WI38 (cell line): ENCODE results near the gene MLANA.
"Not testable (repeated sequence)": the region's sequence is repeated elsewhere in the genome, so short reads cannot be mapped to it uniquely, and the experiment has no call there.

ENCODE experiments used
- H3K4me3 ChIP-seq: 2 replicates; pipeline ENCODE4 v1.5.1; 2011; ENCODE audit warnings: low read depth, mild to moderate bottlenecking, control low read depth, low read length
- CTCF ChIP-seq: IDR thresholded peaks from 2 replicates; pipeline ENCODE4 v1.5.1; 2012; ENCODE audit warnings: low read depth, mild to moderate bottlenecking, control low read depth, low read length

Gene MLANA

GRCh38 chr9:5876026-5876425 lies 14.7 kb upstream of the MLANA start:
- H3K4me3 ChIP-seq = no peak overlapping the region
- no peak for TF ChIP-seq CTCF

DNA sequence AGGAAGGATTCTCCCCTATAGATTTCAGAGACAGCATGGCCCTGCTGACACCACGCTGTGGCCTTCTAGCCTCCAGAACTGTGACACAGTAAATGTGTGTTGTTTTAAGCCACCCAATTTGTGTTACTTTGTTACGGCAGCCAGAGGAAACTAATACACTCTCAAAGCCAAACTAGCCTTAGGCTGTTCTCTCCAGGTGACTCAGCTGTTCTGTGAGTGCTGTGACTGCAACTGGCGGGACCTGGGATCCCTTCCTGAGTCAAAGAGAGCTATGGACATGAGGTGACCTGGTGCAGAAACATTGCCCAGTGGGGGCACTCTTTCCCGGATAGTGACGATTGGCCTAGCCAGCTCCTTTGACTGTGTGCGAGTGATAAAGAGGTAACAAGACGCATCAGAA lies 14.0 kb upstream of the MLANA start:
- H3K4me3 ChIP-seq = no peak overlapping the region
- no peak for TF ChIP-seq CTCF

GRCh38 chr9:5879419-5880181 lies 11.1 kb upstream of the MLANA start:
- H3K4me3 ChIP-seq = peak overlapping the region; percentile 0; the same call in 1 of the 2 replicates
- no peak for TF ChIP-seq CTCF

DNA sequence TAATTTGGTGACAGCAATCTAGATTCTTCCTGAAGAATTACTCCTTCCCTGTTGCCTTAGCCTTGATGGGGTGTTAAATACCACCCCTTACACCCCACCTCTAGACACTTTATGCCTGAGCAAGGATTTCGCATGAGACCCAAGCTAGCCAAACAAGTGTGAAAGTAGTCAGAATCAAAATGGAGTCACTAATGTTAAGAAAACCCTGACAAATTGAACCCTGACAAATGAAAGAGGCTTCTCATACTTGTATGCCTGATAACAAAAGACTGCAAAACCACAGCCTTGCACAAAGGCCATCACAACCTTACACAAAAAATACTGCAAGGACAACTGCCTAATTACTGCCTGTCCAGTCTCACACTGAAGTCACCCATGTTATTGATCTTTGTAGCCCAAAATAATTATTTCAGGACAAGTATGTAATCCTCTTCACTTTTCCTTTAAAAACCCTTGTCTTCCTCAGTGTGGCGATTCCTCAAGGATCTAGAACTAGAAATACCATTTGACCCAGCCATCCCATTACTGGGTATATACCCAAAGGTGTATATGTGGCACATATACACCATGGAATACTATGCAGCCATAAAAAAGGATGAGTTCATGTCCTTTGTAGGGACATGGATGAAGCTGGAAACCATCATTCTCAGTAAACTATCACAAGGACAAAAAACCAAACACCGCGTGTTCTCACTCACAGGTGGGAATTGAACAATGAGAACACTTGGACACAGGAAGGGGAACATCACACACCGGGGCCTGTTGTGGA lies 8.3 kb upstream of the MLANA start:
- not testable (repeated sequence) for H3K4me3 ChIP-seq

DNA sequence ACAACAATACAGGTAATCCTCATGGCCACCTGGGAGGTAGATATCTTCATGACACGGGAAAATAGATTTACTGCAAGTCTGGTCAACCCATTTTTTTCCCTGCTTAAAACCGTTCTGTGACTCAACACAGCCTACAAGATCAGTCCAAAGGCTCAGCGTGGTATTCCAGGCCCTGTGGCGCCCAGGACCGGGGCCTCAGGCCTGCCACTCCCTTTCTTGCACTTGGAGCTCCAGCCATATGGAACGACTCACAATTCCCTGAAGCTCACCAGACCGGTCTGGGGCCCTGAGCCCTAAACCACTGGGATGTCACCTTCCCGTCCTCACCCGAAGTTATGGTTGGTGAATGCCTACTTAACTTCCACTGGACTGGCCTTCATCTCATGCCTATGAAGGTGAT lies 6.5 kb upstream of the MLANA start:
- no peak overlapping the region for H3K4me3 ChIP-seq
- TF ChIP-seq CTCF = no peak

DNA sequence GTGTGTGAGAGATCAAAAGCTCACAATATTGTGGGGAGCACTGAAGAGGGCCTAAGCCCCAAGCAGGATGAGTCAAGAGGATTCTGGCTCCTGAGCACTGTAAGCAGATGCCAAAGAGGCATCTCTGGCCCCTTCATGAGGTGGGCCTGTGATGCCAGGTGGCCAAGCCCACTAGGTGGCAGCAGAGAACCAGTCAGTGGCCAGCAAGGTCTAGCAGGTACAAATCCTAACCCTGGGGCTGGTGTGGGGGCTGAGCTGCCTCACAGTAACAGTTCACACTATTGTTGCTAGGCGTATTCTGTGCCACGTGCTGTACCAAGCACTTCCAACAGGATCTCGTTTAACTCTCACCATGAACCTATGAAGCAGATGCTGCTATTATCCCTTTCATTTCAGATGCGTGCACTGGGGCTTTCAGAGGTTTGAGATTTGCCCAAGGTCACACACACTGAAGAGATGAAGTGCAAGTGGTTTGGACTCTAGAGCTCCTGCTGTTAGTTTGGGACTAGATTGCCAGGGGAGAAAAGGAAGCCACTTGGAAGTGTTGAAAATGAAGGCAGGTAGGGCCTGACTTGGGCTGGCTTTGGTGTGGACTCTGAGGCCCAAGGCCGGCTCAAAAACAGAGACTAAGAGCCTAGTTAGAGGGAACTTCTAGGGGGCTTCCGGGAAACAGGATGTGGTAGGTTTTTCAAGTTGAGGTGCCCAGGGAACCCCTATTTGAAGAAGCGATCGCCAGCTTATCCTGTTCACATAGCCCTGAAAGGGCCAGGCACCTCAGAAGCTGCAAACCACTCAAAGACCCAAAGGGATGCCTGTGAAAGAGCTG lies 4.4 kb upstream of the MLANA start:
- no peak overlapping the region for H3K4me3 ChIP-seq
- TF ChIP-seq CTCF = peak; percentile 93

DNA sequence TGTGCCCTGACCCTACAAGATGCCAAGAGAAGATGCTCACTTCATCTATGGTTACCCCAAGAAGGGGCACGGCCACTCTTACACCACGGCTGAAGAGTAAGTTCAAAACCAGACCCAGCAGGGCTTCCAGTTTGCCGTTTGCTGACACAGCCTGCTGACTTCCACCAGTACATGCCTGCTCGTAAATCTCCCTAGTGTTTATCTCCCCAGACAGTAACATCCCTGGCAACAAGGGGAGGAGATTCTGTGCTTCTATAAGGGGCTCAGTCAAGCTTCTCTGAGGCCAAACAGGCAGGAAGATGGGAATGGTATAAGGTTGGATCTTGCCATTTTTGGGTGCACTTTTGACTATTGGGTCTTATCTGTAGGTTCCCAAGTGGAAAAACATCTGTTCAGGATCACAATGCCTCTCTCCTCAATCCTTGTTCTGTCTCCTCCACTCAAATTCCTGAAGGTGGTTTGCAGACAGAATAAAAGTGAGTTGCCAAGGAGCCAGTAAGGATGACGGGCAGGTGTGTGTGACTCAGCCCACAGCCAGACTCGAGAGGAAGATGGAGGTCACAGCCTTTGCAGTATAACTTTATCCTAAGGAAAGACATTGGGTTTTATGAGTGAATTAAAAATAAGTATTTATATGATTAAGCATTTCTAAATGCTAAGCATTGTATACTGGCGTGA lies 1.9 kb downstream of the MLANA start:
- no peak for TF ChIP-seq CTCF
- H3K4me3 ChIP-seq = no peak overlapping the region
